Astrocyte (in vitro differentiated cells and primary cell): Measurements from ENCODE around the gene ORAI1.

Experiments used
- EZH2 ChIP-seq: IDR thresholded peaks from 2 replicates; pipeline ENCODE4 v1.6.1; 2012; ENCODE audit warnings: mild to moderate bottlenecking, low read length, inconsistent platforms; ENCODE audit not compliant: insufficient read depth
- TF ChIP-seq, protein P1 (sequence below): IDR thresholded peaks from 2 replicates; pipeline ENCODE4 v1.5.1; 2011; ENCODE audit warnings: low read depth, mild to moderate bottlenecking, inconsistent platforms, low read length, moderate library complexity; ENCODE audit not compliant: insufficient read depth

DNA sequence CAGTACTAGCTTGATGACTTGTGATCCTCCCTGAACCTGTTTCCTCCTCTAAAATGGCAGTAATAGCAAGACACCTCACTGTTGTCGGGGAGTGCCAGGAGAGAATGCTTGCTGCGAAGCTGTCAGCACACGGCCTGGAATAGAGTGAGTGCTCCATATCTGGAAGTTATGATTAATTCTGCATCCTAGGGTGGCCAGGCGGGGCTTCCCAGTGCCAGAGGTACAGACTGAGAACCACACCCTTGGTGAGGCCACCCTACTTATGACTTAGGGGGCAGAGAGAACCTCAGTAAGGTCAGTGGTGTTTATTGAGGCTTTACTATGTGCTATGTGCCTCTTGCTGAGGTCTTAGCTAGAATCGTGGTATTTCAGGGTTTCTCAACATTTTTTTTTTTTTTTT is 23.0 kb downstream of the ORAI1 start:
- TF ChIP-seq, protein P1, sequence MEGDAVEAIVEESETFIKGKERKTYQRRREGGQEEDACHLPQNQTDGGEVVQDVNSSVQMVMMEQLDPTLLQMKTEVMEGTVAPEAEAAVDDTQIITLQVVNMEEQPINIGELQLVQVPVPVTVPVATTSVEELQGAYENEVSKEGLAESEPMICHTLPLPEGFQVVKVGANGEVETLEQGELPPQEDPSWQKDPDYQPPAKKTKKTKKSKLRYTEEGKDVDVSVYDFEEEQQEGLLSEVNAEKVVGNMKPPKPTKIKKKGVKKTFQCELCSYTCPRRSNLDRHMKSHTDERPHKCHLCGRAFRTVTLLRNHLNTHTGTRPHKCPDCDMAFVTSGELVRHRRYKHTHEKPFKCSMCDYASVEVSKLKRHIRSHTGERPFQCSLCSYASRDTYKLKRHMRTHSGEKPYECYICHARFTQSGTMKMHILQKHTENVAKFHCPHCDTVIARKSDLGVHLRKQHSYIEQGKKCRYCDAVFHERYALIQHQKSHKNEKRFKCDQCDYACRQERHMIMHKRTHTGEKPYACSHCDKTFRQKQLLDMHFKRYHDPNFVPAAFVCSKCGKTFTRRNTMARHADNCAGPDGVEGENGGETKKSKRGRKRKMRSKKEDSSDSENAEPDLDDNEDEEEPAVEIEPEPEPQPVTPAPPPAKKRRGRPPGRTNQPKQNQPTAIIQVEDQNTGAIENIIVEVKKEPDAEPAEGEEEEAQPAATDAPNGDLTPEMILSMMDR = no peak
- TF ChIP-seq EZH2 = no peak
